Ramos (cell line): Measurements from ENCODE around the gene NUP54.

Experiments used
- in situ Hi-C: fragments of 300-500 bp; cut with MboI; formaldehyde crosslinking; loops from one replicate; pipeline ENCODE4 v1.14.3; 2022; ENCODE audit warnings: low sequenced_read_pairs; ENCODE audit not compliant: unreplicated experiment

Gene NUP54

DNA sequence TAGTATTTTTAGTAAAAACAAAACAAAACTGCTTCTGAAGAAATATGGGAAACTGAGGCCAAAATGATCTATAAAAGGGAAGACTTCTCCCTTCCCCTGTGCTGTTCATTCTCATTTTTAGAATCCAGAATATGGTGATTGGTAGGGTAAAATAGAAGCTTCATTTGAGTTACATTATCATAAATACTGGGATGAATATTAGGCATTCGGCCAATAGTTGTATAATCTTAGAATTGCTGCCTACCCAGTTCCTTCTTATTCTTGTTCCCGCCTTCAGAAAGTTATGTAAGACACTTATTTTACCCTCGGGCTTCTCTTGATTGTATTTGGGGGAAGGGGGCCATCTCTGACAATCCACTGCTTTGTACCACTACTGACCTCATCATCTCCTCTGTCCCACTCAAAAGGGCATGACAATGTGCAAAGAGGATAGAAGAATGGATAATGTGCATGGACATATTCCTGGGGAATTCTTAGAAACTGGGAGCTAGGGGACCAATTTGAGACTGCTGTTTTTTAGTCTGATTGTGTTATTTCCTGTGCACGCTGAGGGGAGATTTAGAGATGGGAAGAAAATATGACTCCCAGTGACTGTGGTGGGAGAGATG, 73.1 kb downstream of the NUP54 start:
- in situ Hi-C loops: loop anchor here (25.0 kb wide), 1 partner anchor 488 kb away; no protein-coding TSS in a partner anchor

DNA sequence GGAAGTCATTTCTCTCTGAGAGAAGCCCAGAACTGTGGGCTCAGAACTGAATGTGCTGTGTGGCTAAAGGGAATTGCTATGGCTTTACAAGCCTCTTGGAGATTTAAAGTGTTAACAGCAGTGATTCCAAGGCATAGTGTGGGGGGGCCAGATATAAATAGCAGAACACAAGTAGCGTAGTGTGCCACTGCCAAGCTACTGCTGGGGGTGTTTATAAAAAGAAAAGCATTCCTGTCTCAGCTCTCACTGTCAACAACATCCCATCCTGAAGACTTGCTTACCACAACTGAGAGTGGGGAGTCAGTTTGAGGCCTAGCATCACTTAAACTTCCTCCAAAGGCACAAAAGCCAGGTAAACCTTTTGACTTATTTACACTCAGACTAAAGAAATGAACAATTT, 73.7 kb downstream of the NUP54 start, which contains the start of gene ART3:
Gene ART3, plus strand, starts transcription at position 242 of the 400 bp plus-strand sequence. CDS start 1,181 bp downstream, outside the sequence.
- in situ Hi-C loops: loop anchor here (25.0 kb wide), 1 partner anchor 487 kb away; no protein-coding TSS in a partner anchor

GRCh38 chr4:76072760-76073159, 75.4 kb downstream of the NUP54 start:
- in situ Hi-C loops: loop anchor here (25.0 kb wide), 1 partner anchor 485 kb away; no protein-coding TSS in a partner anchor

GRCh38 chr4:76067652-76068286, 80.4 kb downstream of the NUP54 start:
- in situ Hi-C loops: loop anchor here (10.0 to 25.0 kb wide), 3 partner anchors 63 to 480 kb away; partner anchors contain the start of genes CXCL9 and PPEF2

- in situ Hi-C loops: loop anchor here (10.0 to 25.0 kb wide), 3 partner anchors 62 to 479 kb away; partner anchors contain the start of genes CXCL9 and PPEF2
Measured at GRCh38 chr4:76066546-76066945, 81.7 kb downstream of the NUP54 start.
